ENCODE results near the gene PDLIM1.

The PDLIM1 gene, protein sequence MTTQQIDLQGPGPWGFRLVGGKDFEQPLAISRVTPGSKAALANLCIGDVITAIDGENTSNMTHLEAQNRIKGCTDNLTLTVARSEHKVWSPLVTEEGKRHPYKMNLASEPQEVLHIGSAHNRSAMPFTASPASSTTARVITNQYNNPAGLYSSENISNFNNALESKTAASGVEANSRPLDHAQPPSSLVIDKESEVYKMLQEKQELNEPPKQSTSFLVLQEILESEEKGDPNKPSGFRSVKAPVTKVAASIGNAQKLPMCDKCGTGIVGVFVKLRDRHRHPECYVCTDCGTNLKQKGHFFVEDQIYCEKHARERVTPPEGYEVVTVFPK

DNA sequence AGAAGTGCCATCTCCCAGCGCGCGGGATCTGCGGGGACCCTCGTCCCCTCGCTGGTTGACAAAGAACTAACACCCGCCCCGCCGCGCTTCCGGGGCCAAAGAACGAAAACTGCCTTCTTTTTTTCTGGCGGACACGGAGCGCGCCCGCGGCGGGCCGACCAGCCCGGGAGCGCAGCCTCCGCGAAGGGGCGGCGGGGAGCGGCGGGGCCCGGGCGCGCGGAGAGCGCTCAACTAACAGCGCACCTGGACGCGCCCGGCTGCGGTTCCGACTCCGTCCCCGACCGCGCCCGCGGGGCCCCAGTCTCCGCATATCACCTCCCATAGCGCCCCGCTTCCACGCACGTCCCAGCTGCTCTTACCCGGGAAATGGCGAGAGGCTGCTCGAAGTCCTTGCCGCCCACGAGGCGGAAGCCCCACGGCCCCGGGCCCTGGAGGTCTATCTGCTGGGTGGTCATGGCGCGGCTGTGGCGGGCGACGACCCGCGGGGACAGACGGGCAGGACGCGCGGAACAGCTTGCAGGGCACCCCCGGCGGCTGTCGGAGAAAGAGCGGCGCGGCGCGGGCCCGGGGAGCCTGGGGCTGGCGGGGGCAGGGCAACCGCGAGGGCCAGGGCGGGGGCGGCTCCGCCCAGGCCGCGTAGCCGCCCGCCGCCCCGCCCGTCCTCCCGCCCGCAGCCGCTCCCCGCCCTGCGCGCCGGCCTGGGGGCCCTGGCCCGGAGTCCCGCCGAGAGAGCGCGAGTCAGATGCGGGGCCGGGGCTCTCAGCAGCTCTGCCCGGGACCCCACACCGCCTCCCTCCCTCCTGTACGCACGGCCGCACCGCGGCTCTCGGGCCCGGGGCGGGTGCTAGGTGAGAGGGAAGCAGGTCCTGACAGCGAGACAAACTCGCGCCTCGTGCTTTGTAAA, at the start of gene PDLIM1:
PDLIM1 (minus strand) TSS at position 543 of the 904 bp plus-strand sequence; CDS start at position 455, 88 bp downstream.
- FAIRE-seq, result no peak

DNA sequence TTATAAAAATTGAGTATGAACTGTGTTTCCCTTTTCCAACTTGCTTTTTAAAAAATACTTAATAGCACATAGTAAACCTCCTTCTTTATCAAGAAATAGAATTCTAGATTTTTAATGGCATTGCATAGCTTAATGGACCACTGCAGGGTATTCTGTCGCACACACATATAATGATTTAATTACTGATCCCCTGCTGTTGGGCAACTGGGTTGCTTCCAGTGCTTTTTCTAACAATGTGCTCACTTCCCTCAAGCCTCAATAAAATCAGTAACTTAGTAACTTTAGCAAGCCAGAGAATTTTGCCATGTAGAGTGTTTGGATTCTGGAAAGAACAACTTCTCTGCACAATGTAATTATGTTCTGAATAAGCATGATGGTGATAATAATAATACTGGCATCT, 49.1 kb upstream of the PDLIM1 start:
- FAIRE-seq, result no peak

DNA sequence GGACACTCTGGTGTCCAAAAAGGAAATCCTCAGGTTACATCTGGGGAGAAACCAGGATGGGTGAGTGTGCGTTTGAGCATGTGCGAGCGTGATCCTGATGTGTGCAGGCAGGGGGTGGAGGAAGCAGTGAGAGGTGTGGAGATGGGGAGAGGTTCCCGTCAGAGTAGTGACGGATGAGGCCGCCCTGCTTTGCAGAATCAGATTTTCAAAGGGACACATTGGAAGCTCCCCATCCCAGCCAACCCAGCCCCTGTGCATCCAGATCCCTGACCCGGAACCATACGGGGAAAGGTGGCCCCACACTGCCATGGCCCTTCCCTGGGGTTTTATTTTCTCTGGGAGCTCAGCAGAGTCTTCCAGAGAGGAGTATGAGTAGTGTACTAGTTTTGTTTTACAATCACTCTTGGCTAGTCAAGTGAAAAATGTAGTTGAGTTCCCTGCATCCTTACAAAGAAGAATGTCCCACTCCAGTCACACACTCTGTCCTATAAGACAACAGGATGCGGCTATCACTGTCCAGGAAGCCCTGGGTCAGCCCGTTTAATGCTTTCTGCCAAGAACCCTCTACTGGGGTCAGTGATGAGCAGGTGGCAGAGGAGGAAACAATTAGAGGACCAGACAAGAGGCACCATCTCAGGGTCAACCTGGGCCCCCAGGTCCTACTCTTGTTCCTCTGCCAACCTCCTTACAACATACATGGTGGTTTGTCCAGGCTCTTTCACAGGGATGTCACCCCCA, 46.8 kb upstream of the PDLIM1 start:
- FAIRE-seq, result no peak

DNA sequence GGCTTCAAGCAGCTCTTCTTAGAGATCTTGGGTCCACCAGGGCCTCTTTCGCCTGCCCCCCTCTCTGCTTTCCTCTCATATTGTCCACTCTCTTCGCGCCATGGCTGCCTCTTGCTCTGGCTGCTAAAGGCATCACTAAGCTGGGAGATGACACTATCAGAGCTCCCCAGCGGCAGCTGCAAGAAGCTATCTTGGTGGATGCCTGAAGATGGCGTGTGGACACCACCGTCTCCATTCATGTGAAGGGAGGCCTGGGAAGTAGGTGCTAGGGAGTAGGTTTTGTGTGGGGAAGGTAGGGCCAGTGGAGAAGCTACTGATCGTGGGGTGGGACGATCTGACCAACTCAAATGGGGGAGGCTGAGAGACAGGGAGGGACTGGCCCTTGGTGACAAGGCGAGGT, 45.9 kb upstream of the PDLIM1 start:
- no peak for FAIRE-seq

DNA sequence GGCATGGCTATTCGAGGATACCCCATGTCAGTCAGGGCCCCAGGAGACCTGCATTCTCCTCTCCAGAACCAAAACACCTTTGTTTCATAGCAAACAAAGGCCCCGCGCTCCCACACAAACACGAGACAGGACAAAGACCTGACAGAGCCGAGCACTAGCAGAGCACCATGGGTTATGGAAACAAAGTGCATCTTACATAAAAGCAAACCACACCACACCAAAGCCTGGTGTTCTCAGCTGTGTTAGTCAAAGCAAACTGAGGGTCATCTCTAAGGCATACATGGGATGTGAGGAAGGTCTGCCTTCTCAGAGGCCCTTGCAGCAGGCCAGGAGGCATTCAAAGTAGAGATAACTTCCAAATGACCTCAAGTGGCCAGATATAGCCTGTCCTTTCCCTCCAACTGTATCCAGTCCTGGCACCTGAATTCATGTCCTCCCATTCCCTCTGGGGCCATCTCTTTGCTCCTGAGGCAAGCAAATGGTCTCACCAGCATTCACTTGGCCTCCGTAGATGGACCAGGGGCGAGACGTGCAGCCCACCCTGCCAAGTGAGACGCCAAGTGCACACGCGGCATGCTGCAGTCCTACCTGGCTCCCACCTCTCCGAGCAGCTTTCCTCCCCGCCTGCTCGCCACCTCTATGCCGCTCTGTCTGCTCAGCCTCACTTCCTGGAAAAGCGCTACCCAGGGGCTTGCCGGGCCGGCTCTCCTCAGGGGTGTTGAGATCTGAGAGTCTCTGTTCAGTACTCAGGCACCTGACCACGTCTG, 45.3 kb upstream of the PDLIM1 start:
- no peak for FAIRE-seq

DNA sequence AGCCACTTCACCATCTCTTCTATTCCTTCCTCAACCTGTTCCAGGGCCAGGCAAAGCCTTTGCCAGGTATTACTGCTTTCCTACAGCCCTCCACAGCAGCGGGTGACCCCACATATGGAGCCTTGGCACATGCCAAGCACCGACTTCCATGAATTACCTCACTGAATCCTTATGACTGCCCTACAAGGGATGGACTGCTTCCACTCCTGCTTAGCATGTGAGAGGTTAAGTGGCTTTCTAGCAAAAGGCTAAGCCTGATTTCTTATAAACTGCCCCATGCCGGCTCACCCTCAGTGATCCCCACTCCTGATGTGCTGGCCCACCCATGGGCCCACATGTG, 44.0 kb upstream of the PDLIM1 start:
- FAIRE-seq, result no peak

DNA sequence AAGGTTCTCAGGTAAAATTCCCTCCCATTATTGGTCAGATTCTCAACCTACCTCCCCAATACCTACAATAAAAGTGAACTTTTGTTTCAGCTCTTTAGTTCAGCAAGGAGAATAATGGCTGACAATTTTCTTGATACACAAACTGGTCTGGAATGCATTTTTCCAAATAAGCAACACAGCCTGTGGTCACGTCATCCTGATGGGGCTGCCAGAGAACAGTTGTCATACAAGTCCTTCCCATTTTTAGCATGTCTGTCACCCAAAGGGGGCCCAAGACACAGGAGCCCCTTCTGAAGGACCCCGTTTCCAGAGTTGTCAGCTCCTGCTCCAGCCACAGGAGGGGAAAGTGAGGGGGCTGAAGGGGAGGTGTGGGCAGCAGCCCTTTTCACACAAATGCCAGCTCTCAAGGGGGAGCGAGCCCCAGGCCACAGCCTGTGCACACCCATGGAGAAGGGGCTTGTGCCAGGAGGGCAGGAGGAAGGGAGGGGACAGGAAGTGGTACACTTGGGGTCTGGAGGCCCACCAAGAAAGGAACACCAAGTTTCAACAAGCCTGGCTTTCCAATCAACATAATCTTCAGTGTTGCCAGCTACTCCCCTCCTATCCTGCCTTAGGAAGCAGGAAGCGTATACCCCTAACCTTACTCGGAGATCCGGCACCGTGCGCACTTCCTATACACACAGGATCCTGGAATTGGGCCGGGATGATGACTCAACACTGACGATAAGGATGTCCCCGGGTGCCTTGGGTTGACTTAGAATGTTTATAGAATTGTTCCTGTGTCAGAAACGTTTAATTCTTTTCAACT, 43.4 kb upstream of the PDLIM1 start:
- no peak for FAIRE-seq

DNA sequence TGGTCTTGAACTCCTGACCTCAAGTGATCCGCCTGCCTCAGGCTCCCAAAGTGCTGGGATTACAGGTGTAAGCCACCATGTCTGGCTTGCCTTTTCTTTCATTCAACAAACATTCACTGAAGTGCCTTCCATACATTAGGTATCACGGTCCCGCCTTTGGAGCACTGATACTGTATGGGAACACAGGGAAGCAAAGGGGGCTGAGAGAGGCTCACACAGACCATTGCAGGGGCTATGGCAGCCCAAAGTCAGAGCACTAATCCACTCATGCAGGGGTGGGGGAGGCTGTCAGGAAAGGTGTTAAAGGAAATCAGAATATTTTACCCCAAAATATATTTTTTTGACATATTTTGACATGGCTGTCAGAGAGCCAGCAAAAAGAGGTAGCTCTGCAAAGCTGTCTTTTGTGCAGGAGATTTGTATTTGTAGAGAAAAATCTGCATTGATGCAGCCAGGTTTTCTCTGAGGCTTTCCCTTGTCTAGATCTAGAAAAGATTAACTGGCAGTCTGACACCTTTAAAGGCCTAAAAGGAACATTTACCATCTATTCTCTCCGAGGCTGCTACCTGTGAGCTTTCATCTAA, 42.0 kb upstream of the PDLIM1 start:
- FAIRE-seq, result no peak

DNA sequence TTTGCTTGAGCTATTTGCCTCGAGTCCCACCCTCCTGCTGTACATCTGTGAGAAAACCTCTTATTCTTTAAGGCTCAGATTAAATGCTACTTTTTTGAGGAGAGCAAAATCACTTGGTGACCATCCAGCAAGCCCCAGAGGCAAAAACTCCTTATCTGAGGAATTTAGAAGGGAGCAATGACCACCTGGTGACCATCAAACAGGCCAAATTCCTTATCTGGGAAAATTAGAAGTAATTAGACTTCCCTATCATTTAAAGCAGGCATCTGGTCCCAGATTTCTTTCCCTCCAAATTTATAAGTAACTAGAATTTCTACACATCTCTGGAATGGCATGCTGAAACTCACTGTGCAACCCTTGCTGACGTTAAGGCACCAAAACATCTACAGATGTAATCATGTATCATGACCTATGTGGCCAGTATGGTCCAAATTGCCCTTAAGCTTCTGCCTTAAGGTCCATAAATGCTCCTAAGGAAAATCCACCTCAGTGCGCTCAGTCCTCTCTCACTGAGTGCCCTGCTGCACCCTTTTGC, 40.9 kb upstream of the PDLIM1 start:
- FAIRE-seq, result no peak

DNA sequence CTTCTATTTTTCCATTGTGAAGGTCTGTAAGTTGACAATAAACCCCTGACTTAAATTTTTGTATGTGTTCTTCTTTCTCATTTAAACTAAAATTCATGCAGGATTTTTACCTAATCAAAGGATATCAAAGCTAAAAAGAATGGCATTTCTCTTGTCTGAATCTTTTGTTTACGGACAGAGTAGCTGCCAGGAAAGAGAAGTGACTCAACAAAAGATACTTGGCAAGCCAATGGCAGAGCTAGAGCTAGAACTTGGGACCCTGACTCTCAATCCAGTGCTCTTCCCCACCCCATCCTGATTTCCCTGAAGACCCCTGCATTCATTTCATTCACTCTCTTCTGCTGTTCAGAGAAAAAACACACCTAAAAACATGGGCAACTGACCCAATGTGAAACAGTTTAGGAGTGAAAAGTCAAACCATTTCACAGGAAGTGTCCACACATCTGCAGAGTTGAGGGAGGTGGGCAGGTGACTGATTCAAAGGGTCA, 40.2 kb upstream of the PDLIM1 start:
- FAIRE-seq, result no peak

DNA sequence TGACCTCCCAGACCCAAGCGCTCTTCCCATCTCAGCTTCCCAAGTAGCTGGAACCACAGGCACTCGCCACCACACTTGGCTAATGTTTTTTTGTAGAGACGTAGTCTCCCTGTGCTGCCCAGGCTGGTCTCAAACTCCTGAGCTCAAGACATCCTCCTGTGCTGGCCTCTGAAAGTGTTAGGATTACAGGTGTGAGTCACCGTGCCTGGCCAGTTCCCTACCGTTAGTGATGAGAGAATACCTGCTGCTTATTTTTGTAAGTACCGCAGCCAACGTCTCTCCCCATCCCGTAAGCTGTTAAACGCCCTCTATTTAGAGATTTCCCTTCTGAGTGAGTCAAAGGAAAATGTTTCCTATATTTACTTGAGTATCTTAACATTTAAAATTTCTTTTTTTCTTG, 38.5 kb upstream of the PDLIM1 start:
- no peak for FAIRE-seq

DNA sequence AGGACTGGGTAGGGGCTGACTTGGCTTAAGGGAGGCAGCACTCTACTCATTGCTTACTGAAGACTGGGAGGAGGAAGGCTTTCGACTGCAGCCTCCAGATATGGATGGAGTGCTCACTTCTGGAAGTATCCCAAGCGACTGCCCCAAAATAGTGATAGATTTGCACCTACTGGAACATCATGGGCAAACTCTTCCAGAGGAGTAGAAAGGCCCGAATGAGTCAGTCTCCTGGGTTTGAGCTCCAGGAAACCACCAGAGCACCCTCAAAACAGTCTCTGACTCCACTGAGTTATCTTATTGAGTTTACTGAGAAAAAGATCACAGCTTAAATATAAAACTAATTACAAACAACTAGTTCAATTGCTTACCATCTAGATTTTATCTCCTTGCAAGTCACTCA, 37.2 kb upstream of the PDLIM1 start:
- no peak for FAIRE-seq

DNA sequence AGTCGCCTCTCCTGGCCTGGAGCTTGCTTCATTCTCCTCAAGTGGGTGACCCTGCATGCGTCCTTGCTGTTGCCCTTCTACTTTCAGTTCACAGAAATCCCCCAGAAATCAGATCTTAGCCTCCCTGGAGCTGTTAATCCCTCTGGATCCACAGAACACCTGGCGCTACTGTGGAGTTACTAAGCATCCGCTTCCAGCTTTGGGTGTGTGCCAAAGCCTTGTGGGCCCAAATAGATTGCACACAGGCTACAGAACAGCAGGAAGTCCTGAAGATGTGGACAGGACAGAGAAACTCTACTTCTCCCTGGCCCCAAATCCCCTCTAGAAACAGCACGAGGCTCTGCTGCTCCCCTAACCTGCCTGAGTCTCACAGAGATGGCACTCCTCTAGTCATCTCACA, 36.6 kb upstream of the PDLIM1 start:
- FAIRE-seq, result no peak

DNA sequence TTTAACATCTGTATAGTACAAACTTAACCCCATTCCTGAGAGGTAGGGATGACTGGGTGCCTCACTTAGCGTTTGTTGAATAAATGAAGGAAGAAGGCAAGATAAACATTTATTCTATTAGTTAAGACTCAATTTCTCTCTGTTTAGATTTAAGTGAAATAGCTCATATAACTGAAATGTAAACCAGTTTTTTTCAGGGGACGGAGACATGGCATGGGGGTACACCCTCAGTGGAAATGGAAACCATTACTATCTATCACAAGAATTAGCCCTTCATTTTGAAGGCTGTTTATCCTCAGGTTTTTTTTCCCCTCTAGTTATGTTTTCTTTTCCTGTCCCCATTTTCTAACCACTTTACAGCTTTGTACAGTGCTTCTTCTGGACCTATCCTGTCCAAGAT, 35.6 kb upstream of the PDLIM1 start:
- no peak for FAIRE-seq

DNA sequence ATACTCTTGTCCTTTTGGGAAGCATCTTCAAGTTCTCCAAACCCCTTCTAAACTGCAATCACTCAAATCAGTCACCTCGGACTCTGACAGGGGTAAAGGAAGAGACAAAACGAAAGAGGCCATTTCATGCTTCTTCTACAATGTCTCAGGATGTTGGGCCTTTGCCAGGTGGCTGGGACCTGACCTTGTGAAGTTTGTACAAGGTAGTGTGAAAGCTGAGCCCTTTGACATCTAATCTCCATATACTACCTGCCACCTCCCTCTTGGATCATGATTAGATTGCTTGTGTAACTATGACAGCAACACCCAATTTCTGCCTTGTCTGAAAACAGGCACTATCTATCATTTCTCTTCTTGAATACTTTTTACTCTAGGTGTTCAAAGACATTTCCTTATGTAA, 35.1 kb upstream of the PDLIM1 start:
- no peak for FAIRE-seq

DNA sequence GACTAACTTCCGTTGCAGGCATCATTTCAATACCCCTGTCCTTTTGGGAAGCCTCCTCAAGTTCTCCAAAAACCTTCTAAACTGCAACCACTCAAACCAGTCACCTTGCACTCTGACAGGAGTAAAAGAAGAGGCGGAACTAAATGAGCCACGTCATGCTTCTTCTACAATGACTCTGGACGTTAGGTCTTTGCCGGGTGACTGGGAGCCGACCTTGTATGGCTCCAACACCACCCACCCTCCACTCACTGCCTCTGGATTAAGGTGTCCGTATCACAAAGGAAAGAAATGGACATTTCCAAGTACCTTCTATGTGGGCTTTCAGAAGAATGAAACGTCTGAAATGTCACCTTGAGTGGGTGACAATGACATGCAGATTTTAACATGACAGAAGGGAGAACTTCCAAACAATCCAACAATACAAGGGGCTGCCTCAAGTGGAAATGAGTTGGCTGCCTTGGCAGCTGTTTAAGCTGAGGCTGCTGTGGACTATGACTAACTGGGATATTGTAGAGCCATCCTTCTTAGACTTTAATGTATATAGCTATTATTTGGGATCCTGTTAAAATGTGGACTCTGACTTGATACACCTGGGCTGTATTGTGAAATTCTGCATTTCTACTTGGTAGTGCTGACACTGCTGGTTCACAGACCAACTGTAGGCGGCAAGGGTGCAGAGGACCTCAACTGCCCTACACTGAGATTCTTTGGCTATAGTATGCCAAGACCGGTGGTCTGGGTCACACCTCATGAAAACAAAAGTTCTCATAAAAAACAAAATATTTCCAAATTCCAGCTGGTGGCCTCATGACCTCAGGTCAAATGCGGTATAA, 33.8 kb upstream of the PDLIM1 start:
- no peak for FAIRE-seq

DNA sequence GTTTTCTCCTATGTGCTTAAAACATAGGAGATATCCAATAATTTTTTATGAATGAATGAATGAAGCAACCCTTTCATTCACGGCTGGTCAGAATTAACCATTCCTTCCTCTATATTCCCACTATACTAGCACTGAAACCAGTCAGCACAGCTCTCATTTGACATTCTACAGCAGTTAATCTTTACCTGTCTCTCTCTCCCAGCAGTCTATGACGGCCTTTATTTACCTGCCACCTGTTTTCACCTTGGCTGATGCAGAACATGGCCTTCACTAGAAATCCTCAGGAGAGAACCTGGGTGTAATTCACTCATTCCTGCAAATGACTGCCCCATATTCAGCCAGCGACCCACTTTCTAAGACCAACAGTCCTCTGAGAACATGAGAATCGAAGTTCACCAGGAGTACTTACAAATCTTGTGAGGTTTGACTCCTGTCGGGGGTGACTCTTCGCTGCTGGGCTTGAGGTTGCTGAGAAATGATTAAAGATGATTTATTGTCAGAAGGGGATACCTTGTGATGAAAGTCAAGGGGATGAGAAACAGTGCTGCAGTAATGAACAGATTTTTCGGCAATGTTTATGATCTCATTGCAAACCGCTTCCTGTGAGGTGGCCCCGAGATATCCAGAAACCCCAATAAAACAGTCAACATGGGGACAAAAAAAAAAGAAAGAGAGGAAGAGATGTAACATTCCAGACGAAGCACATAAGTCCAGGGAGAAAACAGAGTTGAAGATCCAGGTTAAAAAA, 30.9 kb upstream of the PDLIM1 start:
- no peak for FAIRE-seq

DNA sequence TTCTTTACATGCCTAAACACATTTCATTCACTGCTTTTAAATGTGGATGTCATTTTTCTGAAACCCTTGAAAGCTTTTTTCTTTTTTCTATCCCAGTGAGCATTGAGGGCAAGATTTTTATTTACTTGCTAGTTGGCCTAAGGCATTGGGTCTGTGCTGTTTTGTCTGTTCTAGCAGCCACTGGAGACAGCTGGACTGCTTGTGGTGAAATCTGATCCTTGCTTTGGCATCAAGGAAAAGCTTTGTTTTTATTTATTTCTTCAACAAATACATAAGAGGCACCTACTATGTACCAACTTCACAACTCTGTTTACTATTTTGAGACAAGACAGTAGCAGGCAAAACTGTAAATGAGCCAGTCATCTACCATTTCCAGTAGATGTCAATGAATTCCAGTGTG, 28.4 kb upstream of the PDLIM1 start:
- no peak for FAIRE-seq

DNA sequence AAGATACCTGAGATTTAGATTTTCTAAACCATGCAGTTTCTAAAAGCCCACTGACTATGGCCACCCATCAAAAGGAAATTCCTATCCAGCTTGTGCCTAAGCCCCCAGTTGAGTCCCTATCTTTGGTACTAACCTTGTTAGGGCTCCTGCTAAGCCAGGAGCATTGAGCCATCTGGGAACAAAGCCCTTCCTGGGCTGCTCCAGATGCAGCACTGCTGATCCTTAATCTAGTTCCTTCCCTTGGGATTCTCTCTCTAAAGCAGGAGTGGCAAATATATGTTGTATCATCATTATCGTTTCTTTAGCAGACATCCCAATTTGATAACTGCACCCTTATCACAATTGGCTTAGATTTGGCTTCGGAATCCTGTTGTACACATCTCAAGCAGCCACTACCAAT, 24.7 kb upstream of the PDLIM1 start:
- no peak for FAIRE-seq
